ENCODE data around the gene ARNT2.

- TF ChIP-seq, protein P1, sequence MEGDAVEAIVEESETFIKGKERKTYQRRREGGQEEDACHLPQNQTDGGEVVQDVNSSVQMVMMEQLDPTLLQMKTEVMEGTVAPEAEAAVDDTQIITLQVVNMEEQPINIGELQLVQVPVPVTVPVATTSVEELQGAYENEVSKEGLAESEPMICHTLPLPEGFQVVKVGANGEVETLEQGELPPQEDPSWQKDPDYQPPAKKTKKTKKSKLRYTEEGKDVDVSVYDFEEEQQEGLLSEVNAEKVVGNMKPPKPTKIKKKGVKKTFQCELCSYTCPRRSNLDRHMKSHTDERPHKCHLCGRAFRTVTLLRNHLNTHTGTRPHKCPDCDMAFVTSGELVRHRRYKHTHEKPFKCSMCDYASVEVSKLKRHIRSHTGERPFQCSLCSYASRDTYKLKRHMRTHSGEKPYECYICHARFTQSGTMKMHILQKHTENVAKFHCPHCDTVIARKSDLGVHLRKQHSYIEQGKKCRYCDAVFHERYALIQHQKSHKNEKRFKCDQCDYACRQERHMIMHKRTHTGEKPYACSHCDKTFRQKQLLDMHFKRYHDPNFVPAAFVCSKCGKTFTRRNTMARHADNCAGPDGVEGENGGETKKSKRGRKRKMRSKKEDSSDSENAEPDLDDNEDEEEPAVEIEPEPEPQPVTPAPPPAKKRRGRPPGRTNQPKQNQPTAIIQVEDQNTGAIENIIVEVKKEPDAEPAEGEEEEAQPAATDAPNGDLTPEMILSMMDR (IDR thresholded peaks at IDR 0.05 in 2 of 3, conservative IDR thresholded peaks at IDR 0.05 in 1 of 3; ENCODE audit: control insufficient read depth in 2 of 3, extremely low read depth in 1 of 3, insufficient read depth in 1 of 3, low read depth in 3 of 3, low read length in 3 of 3), result no peak
- TF ChIP-seq BACH1 (IDR thresholded peaks at IDR 0.05; ENCODE audit: borderline replicate concordance), result no peak
- no peak for TF ChIP-seq EZH2 (IDR thresholded peaks at IDR 0.05; ENCODE audit: borderline replicate concordance, control insufficient read depth, low read depth, low read length)
- no peak for TF ChIP-seq POLR2A (IDR thresholded peaks at IDR 0.05; ENCODE audit: low read depth, low read length)
- no peak for TF ChIP-seq SMC3 (IDR thresholded peaks at IDR 0.05; ENCODE audit: borderline replicate concordance, low read length)
- TF ChIP-seq TCF3 (IDR thresholded peaks at IDR 0.05; ENCODE audit: borderline replicate concordance, insufficient read depth, low read depth, low read length), result no peak
- no peak for TF ChIP-seq POLR2AphosphoS5 (IDR thresholded peaks at IDR 0.05; ENCODE audit: low read length)
- no peak for TF ChIP-seq CEBPB (IDR thresholded peaks at IDR 0.05; ENCODE audit: borderline replicate concordance in 1 of 2, low read depth in 2 of 2, low read length in 2 of 2)
- no peak for TF ChIP-seq RELA (IDR thresholded peaks at IDR 0.05; ENCODE audit: borderline replicate concordance, partially characterized antibody)
- no peak for TF ChIP-seq MYC (IDR thresholded peaks at IDR 0.05; ENCODE audit: insufficient read depth, insufficient read length, insufficient replicate concordance, low read length, severe bottlenecking)
- TF ChIP-seq, protein P2, sequence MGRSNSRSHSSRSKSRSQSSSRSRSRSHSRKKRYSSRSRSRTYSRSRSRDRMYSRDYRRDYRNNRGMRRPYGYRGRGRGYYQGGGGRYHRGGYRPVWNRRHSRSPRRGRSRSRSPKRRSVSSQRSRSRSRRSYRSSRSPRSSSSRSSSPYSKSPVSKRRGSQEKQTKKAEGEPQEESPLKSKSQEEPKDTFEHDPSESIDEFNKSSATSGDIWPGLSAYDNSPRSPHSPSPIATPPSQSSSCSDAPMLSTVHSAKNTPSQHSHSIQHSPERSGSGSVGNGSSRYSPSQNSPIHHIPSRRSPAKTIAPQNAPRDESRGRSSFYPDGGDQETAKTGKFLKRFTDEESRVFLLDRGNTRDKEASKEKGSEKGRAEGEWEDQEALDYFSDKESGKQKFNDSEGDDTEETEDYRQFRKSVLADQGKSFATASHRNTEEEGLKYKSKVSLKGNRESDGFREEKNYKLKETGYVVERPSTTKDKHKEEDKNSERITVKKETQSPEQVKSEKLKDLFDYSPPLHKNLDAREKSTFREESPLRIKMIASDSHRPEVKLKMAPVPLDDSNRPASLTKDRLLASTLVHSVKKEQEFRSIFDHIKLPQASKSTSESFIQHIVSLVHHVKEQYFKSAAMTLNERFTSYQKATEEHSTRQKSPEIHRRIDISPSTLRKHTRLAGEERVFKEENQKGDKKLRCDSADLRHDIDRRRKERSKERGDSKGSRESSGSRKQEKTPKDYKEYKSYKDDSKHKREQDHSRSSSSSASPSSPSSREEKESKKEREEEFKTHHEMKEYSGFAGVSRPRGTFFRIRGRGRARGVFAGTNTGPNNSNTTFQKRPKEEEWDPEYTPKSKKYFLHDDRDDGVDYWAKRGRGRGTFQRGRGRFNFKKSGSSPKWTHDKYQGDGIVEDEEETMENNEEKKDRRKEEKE (IDR thresholded peaks at IDR 0.05), result no peak
- no peak for TF ChIP-seq REST (IDR thresholded peaks at IDR 0.05; ENCODE audit: low read depth, low read length)
- no peak for TF ChIP-seq PAX8 (IDR thresholded peaks at IDR 0.05)
- TF ChIP-seq TARDBP (IDR thresholded peaks at IDR 0.05; ENCODE audit: borderline replicate concordance), result no peak
These were observed 70.3 kb downstream of the ARNT2 start for GRCh38 chr15:80474224-80475215.

All from GM12878 (cell line).